Chondrocyte (in vitro differentiated cells): ENCODE data around the gene ZGLP1. TPM values are rescaled to one million over a fixed set of nuclear protein-coding genes. Genes with fewer than 3 reads are reported as not detected.
A peak's percentile ranks its signal among the peaks of the same experiment; 100 is the strongest.

Source experiments
- DNase-seq: peaks from one replicate; pipeline ENCODE4 v3.0.0; 2021; ENCODE audit warnings: mixed read lengths, low spot score
- H3K27ac Mint-ChIP-seq: one replicate; pipeline ENCODE4 v1.8.0; 2021; ENCODE audit warnings: mild to moderate bottlenecking, moderate library complexity, mixed read lengths; ENCODE audit not compliant: unreplicated experiment
- H3K27me3 Mint-ChIP-seq: 2 replicates; pipeline ENCODE4 v1.8.0; 2021; ENCODE audit warnings: low read depth, mixed read lengths
- H3K36me3 Mint-ChIP-seq: 2 replicates; pipeline ENCODE4 v1.8.0; 2021; ENCODE audit warnings: low read depth, mixed read lengths
- H3K4me1 Mint-ChIP-seq: 2 replicates; pipeline ENCODE4 v1.8.0; 2021; ENCODE audit warnings: low read depth, mild to moderate bottlenecking, mixed read lengths
- H3K4me3 Mint-ChIP-seq: one replicate; pipeline ENCODE4 v1.8.0; 2021; ENCODE audit warnings: mild to moderate bottlenecking, moderate library complexity, mixed read lengths; ENCODE audit not compliant: unreplicated experiment
- H3K9me3 Mint-ChIP-seq: 2 replicates; pipeline ENCODE4 v1.8.0; 2021; ENCODE audit warnings: low read depth, mixed read lengths
- CTCF ChIP-seq: fragments of 200-600 bp; sonication (generic); IDR thresholded peaks from 2 replicates; pipeline ENCODE4 v1.5.0; 2021; ENCODE audit warnings: antibody characterized with exemption, mild to moderate bottlenecking, moderate library complexity
- total RNA-seq: library from RNA; stranded (reverse); gene quantifications from 3 replicates; pipeline ENCODE4 v1.2.1, GENCODE V29; 2021

Gene ZGLP1
- total RNA-seq, 1 donor from 2014 or later, result 3.4 TPM

- Mint-ChIP-seq H3K27me3 (no peaks in the 10 kb centered on the region), H3K36me3 (peaks cover 14% of the 10 kb centered on the region), H3K4me3 (no peak overlapping the region), H3K9me3 (no peaks in the 10 kb centered on the region), H3K27ac (no peak overlapping the region), H3K4me1 (no peaks in the 10 kb centered on the region)
- no peak for DNase-seq
- no peak for TF ChIP-seq CTCF
Measured at GRCh38 chr19:10325732-10326131, 16.1 kb upstream of the ZGLP1 start.

GRCh38 chr19:10321874-10322835, 12.5 kb upstream of the ZGLP1 start:
- no peak for TF ChIP-seq CTCF
- no peak overlapping the region for H3K4me3 Mint-ChIP-seq
- H3K27ac Mint-ChIP-seq, result peak overlapping the region; percentile 8

GRCh38 chr19:10321417-10321797, 11.8 kb upstream of the ZGLP1 start:
- DNase-seq, result no peak
- Mint-ChIP-seq H3K27me3 (no peaks in the 10 kb centered on the region), H3K4me3 (no peak overlapping the region)

More at GRCh38 chr19:10321874-10322835, 12.5 kb upstream of the ZGLP1 start:
- DNase-seq, result no peak
- H3K36me3 Mint-ChIP-seq, result peaks cover 12% of the 10 kb centered on the region
- no peaks in the 10 kb centered on the region for H3K27me3 Mint-ChIP-seq
- H3K4me1 Mint-ChIP-seq, result no peaks in the 10 kb centered on the region
- no peaks in the 10 kb centered on the region for H3K9me3 Mint-ChIP-seq

GRCh38 chr19:10320602-10321416, 11.2 kb upstream of the ZGLP1 start:
- Mint-ChIP-seq H3K4me1 (peaks cover 3% of the 10 kb centered on the region), H3K9me3 (no peaks in the 10 kb centered on the region), H3K27ac (no peak overlapping the region), H3K36me3 (peaks cover 12% of the 10 kb centered on the region), H3K4me3 (no peak overlapping the region), H3K27me3 (no peaks in the 10 kb centered on the region)
- no peak for TF ChIP-seq CTCF
- DNase-seq, result no peak

More at GRCh38 chr19:10321417-10321797, 11.8 kb upstream of the ZGLP1 start:
- peaks cover 12% of the 10 kb centered on the region for H3K36me3 Mint-ChIP-seq
- no peaks in the 10 kb centered on the region for H3K4me1 Mint-ChIP-seq
- no peak for TF ChIP-seq CTCF
- no peaks in the 10 kb centered on the region for H3K9me3 Mint-ChIP-seq
- H3K27ac Mint-ChIP-seq, result no peak overlapping the region
